T1000 (cell line): Measurements from ENCODE around the gene PTGER1.
"Not testable (repeated sequence)": the region's sequence is repeated elsewhere in the genome, so short reads cannot be mapped to it uniquely, and the experiment has no call there.

Experiments
- DNase-seq: peaks from one replicate; lab custom pipeline; 2025; ENCODE audit warnings: mixed read lengths; lab: John Stamatoyannopoulos, UW

The PTGER1 gene, protein sequence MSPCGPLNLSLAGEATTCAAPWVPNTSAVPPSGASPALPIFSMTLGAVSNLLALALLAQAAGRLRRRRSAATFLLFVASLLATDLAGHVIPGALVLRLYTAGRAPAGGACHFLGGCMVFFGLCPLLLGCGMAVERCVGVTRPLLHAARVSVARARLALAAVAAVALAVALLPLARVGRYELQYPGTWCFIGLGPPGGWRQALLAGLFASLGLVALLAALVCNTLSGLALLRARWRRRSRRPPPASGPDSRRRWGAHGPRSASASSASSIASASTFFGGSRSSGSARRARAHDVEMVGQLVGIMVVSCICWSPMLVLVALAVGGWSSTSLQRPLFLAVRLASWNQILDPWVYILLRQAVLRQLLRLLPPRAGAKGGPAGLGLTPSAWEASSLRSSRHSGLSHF

DNA sequence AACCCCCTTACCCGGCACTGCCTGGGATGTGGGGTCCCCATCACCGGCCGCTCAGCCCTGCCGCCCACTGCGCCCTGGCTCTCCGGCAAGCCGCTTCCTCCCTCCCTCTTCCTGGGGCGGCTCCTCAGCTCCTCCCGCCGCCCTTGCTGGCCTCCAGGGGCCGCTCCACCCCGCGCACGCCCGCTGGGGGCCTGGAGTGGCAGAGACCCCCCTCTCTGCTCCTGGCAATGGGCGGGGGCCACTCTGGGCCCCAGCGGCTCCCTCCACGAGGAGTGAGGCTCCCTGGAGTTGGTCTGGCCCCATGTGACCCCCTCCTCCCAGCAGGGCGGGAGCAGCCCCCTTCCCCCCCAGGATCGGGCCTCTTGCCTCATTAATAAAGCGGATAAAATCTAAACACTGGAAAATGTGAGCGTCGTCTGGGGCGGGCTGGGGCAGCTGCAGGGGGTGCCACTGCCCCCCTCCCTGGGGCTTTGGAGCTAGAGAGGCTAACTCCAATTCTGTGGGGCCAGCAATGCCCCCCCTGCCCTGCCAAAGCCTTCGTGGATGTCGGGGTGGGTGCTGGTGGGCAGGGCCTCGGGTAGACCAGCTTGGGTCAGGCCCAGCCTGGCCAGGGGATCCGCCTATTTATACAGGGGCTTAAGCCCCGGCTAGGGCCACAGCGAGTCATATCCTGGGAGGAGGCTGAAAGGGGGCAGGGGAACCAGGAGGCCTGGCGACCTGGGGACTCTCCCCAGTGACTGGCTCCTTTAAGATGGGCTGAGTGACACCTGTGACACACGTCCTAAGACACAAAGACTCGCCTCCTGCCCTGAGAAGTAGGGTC, at the start of gene PTGER1:
TSS of gene PTGER1 (minus strand) at position 104 of the 823 bp plus-strand sequence. CDS start 1,034 bp downstream, outside the sequence.
- no peak for DNase-seq

DNA sequence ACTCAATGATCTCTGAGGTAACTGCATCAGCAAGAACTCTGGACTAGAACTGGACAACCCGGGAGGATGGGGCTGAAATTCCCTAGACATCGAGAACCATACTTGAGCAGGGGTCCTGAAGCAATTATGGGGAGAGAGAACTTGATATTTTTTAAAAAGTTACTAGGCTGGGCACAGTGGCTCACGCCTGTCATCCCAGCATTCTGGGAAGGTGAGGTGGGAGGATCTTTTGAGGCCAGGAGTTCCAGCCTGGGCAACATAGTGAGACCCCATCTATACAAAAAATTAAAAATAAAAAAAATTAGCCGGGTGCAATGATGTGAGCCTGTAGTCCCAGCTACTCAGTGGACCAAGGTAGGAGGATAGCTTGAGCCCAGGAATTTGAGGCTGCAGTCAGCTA, 45.4 kb upstream of the PTGER1 start:
- DNase-seq, result no peak

DNA sequence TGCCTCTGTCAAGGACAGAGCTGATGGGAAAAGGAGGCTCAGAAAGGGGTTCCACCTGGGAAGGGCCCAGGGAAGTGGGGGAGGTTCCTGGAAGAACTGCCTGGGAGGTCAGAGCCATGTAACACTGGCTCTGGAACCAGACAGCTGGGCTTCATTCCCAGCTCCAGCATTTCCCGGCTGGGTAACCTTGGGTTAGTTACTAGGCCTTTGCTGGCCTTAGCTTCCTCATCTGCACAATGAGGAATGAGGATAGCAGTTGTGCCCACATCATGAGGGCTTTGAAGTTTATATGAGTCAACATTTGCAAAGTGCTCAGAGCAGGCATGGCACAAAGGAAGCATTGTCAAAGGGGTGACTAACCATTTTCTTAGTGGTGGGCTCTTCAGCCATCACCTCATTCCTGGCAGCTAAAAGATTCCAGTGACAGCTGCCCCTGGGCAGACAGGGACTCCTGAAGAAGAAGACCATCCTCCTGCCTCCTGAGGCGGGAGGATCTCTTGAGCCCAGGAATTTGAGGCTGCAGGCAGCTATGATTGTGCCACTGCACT, 44.8 kb upstream of the PTGER1 start:
- peak; percentile 42 for DNase-seq

DNA sequence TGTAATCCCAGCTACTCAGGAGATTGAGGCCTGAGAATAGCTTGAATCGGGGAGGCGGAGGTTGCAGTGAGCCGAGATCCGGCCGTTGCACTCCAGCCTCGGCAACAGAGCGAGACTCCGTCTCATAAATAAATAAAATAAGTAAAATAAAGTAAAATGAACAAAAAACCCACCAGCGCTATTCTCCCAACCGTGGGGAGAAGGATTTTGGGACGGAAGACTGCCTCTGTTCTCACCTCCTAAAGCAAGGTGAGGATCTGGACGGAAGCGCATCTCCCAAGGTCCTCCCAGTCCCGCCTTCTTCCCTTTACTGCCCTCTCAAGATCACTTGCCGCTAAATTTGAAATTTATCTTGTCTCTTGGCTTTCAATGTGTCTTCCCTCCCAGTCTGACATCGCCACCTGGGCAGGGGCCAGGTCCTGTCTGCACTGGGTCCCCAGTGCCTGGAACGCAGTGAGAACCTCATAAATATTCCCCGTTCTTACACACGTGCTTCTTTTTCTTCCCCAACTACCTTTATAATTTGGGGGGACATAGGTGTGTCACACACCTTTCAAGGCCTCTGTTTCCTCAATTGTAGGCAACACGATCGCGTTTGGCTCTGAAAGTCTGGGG, 44.2 kb upstream of the PTGER1 start:
- DNase-seq, result no peak

DNA sequence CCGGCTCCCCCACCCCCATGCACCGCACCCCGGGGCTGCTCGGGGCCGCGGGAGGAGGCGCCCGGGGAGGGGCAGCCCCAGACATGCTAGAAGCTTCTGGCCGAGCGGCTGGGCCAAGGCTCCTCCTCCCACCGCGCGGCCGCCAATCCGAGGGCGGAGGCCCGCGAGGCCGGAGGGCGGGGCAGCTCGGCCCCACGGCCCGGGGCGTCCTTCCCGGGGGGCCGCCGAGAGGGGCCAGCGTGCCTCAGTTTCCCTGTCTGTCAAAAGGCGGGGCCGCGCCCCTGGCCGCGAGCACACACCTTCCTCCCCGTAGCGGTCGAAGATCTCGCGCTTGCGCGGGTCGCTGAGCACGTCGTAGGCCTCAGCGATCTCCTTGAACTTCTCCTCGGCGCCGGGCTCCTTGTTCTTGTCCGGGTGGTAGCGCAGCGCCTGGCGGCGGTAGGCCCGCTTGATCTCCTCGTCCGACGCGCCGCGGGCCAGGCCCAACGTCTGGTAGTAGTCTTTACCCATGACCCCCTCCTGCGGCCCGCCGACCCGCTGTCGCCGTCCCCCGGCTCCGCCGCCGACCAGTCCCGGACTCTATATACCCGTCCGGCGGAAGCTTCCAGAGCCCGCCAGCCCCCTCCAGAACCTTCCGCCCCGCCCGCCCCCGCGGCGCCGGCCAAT, 42.8 kb upstream of the PTGER1 start, which contains the start of gene DNAJB1:
TSS of gene DNAJB1 (minus strand) at position 558 of the 666 bp plus-strand sequence. CDS start at position 510, 48 bp downstream.
- peak; percentile 84 for DNase-seq

DNA sequence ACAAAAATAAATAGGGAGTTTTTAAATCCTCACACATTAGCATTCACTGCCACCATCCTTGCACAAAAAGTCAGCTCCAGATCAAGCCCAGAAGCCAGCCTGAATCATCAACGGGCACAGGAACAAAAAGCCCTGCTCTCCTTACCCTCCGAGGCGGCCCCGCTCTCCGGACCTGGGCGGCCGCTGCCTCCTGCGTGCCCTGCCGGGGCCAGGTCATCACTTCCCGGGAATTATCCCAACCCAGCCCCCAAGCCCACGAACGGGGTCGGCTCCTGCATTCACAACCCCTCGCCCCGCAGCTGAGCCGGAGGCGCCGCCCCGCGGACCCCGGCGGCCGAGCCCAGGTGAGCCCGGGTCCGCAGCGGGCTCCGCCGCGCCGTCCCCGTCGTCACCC, 42.3 kb upstream of the PTGER1 start:
- DNase-seq, result no peak

DNA sequence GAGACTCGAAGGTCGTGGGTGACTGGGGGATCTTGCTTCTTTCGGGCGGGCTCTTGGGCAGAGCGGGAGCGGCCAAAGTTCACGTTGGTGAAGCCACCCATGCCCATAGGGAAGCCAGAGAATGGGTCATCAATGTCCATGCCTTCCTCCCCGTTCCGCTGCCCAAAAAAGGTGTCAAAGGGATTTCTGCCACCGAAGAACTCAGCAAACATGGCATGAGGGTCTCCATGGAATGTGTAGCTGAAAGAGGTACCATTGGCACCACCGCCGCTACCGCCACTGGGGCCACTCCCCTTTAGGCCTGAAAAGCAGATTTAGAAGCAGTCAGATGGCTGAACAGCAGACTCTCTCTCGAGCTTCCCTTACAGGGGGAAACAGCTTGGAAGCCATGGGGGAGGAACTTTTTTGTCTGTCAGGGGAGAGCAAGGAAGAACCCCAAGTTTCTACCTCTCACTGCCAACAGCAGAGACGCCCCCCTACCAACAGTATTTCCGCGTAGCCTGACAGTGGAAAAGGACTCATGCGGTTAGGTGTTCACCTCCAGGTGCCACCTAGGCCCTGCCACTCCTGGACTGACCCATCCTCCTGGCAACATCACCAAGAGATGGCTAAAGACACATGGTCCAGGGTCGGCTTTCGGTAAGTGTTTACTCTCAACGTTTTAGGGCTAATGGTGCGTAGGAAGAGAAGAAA, 41.7 kb upstream of the PTGER1 start:
- no peak for DNase-seq

DNA sequence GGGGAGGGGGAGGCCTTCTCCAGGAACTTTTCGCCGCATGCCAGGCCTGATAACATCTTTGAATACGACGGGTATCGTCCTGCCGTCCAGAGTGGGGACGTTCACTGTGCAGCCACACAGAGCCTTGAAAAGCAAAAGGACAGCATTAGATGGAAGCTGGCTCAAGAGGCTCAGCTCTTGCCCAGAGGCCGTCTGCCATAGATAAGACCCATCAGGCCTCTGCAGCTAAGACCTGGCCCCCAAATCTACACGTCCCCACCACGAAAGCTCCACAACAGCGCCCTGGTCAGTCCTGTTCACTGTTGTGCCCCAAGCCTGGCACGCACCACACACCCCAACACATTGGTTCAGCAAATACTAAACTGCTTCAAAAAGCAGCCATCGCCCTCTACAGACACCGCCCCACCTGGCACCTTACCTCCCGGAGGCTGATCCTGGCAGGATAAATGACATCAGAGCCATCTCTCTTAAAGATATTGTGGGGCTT, 40.9 kb upstream of the PTGER1 start:
- DNase-seq, result no peak

DNA sequence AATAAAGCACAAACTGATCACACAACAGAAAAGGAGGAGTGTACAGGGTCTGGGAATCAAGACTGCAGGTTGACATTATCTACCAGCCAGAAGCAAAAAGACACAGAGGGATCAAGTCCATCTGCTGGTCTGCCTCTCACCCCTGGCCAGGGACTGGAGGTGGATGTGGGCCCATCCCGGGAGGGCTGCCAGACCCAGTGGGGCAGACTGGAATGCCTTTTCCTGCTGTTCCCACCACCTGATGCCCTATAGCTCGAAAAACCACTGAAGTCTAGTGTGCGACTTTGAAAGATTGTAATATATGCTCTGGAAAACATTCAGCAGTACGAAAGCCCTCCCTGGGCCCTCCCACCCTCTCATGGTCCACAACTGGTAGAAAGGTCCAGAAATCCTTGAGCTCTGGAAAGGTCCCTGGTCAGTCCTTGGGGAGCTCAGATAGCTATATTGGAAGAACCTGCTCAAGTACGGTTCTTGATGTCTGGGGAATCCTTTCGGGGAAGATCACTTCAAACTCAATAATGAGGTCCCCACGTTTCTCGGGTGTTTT, 40.4 kb upstream of the PTGER1 start:
- DNase-seq, result no peak

DNA sequence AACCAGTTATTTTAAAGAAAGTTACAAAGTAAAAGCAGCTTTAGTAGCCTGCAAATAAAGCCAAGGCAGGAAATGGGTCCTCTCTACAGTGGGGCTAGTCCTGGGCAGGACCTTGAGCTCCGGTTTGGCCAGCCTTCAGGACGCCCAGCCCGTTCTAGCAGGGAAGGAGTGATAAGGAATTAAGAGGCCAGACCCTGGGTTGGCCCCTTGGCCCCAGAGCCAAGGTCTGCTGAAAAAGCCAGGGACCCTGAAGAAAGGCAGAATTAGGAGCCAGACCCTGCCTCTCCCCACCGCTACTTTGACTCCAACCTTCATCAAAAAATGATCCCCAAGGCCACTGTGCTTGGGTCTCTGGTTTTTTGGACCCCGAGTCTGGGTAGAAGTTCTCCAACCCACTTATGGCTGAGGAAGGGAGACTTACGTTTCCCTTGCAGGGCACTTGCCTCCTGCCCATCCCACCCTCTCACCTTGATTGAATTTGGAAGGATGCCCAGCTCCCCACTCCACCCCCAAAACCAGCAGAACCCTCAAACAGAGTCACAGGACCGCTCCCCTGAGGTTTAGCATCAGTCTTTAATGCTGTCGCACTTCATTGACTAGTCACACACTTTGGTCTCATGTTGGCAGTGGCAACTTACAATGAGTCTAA, 39.2 kb upstream of the PTGER1 start:
- DNase-seq, result no peak

DNA sequence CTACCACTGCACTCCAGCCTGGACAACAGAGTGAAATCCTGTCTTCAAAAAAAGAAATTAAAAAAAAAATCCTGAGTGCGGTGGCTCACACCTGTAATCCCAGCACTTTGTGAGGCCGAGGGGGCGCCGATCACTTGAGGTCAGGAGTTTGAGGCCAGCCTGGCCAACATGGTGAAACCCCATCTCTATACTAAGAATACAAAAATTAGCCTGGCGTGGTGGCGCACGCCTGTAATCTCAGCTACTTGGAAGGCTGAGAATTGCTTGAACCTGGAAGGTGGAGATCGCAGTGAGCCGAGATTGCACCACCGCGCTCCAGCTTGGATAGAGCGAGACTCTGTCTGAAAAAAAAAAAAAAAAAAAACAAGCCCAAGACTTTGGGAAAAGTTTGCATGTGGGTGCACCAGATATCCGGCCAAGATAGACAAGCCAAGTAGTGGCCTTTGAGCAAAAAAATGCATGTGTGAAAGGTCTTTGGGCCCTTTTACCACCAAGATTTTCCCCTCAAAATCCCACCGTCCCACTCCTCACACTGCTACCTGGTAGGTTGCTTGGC, 37.3 kb upstream of the PTGER1 start:
- no peak for DNase-seq

DNA sequence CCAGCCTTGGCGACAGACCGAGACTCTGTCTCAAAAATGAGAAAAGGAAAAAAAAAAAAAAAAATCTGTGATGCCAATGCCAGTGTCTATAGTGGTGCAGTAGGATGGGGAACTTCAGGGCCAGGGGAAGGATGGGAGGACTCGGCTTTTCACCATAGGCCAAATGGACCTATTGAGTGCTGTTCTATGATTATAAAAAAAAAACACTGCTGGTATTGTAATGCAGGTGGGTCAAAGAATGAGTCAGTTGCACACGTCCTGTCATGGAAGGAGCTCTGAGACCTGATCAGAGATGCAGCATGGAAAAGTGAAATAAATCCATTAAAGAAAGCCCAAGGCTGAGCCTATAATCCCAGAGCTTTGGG, 36.1 kb upstream of the PTGER1 start:
- no peak for DNase-seq

DNA sequence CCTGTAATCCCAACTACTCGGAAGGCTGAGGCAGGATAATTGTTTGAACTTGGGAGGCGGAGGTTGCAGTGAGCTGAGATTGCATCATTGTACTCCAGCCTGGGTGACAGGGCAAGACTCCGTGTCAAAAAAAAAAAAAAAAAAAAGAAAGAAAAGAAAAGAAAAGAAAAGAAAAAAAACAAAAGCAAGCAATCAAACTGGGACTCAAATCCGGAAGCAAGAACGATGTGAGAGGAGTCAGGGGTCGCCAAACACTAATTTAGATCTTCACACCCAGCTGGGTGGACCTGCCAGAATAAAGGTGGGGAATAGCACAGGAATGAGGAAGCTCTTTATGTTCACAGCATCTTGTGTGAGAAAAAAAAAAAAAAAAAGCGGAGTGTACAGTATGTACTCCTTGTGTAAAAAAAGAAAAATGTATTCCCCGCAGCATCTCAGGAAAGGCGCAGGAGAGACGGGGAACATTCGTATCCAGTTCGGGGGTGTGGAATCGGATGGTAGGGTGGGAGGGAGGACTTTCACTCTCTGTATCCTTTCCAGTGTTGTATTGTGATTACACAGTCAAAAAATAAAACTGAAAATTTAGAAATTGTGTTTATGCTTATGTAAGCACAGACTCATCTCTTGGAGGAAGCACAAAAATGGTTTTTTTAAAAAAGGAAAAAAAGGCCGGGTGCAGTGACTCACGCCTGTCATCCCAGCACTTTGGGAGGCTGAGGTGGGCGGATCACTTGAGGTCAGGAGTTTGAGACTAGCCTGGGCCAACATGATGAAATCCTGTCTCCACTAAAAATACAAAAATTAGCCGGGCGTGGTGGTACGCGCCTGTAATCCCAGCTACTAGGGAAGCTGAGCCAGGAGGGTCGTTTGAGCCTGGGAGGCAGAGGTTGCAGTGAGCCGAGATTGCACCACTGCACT, 35.4 kb upstream of the PTGER1 start:
- peak; percentile 22 for DNase-seq

DNA sequence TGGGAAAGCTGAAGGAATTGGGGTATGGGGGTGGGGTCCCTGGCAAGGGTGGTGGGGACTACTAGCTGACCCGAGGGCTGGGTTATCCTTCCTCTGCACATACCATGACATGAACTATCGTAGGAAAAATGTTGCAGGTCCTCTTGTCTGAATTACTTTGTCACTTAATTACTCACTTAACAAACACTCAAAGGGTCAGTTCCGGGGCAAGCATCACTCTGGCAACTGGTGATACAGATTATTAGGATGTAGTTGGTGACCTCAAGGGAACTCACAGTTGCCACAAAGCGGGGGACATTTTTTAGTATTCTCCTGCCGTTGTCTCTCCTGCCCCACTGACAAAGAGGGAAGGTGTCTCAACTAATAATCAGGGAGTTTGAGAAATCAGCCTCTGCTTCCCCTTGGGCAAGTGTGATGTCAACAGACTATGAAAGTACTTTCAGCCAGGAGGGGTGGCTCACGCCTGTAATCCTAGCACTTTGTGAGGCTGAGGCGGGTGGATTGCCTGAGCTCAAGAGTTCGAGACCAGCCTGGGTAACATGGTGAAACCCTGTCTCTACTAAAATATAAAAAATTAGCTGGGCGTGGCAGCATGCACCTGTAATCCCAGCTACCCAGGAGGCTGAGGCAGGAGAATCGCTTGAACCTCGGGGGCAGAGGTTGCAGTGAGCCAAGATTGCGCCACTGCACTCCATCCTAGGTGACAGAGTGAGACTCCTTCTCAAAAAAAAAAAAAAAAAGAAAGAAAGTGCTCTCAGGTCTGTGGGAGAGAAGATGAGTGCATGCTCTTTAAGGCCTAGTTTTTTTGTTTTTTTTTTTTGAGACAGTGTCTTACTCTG, 32.8 kb upstream of the PTGER1 start:
- peak; percentile 45 for DNase-seq

DNA sequence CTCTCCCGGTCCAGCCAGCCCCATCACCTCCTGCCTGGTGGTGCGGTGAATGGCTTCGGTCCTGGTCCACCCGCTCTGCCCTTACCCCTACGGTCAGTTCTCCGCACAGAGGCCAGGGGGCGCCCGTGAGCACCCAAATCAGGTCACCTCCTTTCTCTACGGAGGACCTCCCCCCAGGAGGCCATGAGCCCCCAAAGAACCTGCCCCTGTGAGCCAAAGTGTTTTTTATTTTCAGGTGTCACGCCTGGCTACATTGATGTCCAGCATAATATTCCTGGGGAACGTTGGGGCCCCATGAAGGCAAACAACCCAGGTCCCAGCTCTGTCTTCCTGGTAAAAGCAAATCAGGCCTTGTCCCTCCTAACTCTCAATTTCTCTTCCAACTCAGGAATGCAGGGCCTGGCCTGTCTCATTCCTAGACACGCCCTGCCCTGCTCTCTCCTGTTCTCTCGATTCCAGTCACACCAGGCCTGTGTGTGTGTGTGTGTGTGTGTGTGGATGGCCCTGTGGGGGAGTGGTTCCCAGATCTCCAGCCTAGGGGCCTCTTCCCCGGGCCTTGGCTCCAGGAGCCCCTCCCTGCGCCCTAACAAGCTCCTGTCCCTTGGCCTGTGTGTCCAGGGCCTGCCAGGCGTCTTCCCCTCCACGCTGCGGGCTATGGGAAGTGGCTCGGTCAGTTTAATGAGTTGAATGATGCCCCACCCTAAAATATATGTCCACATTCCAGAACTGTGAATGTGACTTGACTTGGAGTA, 30.5 kb upstream of the PTGER1 start:
- DNase-seq, result peak; percentile 74

DNA sequence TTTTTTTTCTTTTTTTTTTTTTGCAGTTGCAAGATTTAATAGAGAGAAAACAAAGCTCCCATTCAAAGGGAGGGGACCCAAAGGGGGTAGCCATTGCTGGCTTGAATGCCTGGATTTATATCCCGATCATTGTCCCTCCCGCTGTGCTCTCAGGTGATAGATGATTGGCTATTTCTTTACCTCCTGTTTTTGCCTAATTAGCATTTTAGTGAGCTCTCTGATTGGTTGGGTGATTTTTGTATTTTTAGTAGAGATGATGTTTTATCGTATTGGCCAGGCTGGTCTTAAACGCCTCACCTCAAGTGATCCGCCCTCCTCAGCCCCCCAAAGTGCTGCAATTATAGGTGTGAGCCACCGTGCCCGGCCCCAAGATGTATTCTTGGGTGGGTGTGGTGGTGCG, 29.4 kb upstream of the PTGER1 start:
- DNase-seq, result not testable (repeated sequence)

DNA sequence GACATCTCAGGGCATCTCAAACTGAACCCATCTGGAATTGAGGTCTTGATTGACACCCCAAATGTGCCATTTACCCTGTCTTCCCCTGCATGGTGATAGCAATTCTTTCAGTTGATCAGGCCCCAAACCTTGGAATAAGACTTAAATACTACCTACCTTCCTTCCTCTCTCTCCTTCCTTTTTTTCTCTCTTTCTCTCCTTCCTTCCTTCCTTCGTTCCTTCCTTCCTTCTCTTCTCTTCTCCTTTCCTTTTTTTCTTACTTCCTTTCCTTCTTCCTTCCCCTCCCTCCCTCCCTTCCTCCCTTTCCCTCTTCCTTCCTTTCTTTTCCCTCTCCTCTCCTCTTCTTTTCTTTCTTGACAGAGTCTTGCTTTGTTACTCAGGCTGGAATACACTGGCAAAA, 28.1 kb upstream of the PTGER1 start:
- no peak for DNase-seq
